Amygdala (tissue), 56 donors: ENCODE measurements around the gene COL23A1.

Experiments used
- DNase-seq, 56 donors: peaks; one replicate each; lab custom pipeline; 2025; lab: John Stamatoyannopoulos, UW

COL23A1 gene

DNA sequence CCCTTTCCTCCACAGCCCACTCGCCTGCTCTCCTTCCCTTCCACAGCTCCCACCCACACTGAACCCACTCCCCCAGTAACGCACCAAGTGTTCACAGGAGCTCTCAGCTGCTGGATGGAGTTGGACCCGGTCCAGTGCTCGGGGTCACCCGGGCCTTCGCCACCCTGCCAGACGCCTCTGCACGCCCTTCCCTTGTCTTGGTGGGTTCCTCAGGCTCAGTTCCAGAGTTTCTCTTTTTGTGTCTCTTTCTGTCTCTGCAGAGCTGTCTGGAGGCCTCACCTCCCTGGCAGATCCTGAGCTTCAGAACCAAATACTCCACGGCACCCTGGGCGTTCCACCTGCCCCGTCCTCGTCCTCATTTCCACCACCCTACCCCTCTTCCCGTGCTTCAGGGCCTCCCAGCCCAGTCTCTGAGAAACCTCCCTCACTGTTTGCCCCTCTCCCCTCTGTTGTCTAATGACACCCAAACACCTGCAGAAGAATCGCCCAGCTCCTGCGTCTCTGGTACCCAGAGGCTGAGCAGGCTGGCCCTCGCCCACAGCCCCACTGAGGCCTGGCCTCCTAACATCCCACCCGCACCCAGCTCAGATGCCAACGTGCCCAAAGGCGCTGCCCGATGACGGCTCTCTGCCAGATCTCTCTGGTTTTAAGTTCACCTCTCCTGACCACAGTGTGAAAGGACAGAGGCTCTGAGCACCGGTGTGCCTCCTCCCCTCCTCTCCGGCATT lies 74.3 kb downstream of the COL23A1 start:
- no peak for DNase-seq

GRCh38 chr5:178514851-178515418 lies 75.3 kb downstream of the COL23A1 start:
- DNase-seq = no peak

GRCh38 chr5:178511172-178511571 lies 79.0 kb downstream of the COL23A1 start:
- DNase-seq = no peak

- DNase-seq = no peak
These were observed 80.6 kb downstream of the COL23A1 start for GRCh38 chr5:178509491-178510057.

DNA sequence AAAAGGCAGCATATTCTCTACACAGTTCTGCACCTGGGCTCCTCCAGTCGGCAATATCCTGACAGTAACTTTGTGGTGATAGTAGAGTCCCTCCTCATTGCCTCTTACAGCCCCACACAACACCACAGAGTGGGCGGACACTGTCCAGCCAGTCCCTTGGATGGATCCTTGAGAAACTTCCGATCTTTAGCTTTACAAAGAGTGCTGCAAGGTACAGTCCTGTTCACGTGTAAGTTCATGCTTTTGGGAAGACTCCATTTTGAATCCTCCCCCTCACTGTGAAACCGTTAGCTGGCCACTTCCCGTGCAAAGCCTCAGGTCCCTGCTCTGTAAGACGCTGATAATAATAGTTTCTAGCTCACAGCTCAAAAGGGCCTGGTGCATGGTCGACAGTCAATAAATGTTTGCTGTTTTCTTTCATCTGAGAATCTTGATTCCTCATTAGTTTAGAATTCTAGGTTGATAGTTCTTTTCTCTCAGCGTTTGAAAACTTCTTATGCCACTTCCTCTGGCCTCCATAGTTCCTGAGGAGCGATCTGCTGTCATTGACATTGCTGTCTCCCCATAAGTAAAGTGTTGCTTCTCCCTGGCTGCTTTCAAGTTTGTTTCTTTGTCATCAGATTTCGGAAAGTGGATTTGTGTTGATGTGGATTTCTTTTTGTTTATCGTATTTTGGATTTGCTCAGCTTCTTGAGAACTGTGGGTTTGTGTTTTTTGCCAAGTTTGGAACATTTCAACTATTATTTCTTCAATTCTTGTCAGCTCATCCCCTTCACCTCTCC lies 82.9 kb downstream of the COL23A1 start:
- no peak for DNase-seq

- no peak for DNase-seq
These were observed 84.4 kb downstream of the COL23A1 start for GRCh38 chr5:178505639-178506407.

- DNase-seq = no peak
These were observed 85.7 kb downstream of the COL23A1 start for GRCh38 chr5:178504340-178504960.

DNA sequence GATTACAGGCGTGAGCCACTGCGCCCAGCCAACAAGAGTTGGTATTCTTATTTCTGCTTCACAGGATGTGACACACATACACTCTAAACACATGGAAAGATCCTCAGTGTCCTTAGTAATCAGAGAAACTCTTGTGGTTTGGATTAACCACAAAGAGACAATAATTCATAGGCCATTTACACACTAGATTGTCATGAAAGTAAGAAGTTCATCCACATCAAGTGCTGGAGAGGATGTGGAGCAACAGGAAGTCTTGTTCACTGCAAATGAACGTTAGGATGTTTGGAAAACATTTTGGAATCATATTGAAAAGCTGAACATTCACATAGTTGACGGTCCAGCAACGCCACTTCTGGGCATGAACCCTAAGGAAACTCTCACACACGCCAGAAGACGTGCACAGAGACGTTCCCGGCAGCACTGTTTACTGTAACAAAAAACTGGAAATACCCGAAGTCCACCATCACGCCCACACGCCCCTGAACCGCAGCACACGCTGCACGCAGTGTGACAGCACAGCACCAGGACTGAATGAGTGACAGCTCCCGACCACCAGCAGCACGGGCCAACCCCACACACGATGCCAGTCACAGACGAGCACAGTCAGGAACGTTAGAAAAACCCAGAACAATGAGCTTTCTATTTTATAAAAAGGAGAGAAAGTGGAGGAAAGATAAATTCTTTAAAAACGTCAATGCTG lies 87.6 kb downstream of the COL23A1 start:
- DNase-seq = no peak

DNA sequence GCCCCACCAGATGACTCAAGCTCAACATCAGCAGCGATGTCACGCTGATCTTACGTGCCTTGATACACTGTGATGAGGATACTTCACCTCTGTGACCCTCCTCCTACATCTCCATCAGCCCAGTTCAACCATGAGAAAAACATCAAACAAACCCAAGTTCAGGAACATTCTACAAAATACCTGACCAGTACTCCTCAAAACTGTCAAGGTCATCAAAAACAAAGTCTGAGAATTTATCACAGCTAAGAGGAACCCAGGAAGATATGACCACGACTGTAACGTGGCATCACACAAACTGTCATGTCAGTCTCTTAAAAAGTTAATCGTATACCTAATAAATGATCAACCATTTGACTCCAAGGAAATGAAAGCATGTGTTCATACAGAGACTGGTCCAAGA lies 90.8 kb downstream of the COL23A1 start:
- peak in 1 of 56 donors; percentile 1 for DNase-seq

GRCh38 chr5:178496642-178497041 lies 93.6 kb downstream of the COL23A1 start:
- no peak for DNase-seq

DNA sequence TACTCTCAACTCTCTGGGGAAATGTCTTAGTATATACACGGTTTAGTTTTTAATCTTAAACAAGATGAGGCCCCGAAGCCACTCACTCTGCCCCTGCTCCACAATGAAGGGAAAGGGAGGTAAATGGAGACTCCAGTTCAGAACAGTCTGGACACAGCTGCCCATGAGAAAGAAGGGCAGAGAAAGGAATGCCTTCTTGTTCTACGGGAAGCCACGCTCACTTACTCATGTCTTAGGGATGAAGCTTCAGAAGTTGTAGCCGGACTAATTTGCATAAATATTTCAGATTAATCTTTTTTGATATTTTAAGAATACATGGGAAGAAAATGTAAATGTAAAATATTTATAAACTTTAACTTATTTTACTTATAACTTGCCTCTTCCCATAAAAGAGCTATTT lies 94.0 kb downstream of the COL23A1 start:
- no peak for DNase-seq

DNA sequence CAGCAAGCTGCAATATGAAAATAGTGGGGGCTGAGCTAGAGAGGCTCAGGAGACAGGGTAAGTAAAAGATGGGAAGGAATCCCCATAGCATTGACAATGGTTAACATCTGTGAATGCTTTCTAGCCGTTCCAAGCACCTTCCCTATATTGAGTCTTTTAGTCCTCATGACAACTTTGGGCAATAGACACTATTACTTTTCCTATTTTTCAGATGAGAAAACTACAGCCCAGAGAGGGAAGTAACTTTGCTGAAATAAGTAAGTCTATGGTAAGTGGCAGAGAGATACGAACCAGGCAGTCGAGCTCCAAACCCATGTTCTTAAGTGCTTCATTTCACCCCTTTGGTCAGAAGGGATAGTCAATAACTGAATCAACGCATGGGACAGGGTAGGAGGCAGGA lies 94.5 kb downstream of the COL23A1 start:
- DNase-seq = no peak

DNA sequence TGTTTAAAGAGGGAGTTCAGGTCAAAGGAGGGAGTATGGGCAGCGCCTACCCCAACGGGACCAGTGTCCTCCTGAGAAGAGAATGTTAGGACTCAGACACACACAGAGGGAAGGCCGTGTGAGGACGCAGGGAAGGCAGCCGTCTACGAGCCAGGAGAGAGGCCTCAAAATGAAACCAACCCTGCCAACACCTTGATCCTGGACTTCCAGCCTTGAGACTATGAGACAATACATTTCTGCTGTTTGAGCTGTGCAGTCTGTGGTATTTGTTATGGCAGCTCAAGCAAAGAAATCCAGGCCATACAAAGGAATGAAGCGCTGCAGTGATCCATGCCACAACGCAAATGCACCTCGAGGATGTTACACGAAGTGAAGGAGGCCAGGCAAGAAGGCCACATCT lies 97.9 kb downstream of the COL23A1 start:
- no peak for DNase-seq

DNA sequence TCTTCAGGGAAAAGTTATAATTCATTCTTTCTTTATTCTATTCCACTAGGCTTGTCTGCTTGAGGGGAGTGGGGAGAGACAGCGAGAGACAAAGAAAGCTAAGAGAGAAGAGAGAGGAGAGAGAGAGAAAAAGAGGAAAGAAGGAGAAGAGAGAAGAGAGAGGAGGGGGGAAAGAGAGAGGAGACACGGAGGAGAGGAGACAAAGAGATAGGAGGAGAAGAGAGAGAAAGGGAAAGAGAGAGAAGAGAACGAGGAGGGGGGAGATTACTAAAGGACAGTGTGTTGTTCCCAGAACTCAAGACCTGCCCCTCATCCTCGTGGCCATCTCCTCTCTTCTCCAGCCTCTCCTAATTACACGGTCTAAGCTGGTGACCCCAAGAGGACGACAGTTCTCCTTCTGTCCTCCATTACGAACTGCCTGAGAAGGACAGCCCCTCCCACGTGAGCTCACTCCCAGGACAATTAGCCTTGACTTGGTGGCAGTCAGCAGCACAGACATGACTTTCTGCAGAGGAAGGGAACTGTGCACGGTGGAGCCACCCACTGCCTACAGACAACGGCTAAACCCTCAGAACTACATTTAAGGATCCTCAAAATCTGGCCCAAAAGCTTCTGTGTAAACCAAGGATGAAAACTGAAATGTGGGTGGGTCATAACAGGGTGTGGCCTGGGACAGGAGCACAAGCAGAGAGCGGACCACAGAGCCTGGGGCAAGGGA lies 99.1 kb downstream of the COL23A1 start:
- DNase-seq = no peak

DNA sequence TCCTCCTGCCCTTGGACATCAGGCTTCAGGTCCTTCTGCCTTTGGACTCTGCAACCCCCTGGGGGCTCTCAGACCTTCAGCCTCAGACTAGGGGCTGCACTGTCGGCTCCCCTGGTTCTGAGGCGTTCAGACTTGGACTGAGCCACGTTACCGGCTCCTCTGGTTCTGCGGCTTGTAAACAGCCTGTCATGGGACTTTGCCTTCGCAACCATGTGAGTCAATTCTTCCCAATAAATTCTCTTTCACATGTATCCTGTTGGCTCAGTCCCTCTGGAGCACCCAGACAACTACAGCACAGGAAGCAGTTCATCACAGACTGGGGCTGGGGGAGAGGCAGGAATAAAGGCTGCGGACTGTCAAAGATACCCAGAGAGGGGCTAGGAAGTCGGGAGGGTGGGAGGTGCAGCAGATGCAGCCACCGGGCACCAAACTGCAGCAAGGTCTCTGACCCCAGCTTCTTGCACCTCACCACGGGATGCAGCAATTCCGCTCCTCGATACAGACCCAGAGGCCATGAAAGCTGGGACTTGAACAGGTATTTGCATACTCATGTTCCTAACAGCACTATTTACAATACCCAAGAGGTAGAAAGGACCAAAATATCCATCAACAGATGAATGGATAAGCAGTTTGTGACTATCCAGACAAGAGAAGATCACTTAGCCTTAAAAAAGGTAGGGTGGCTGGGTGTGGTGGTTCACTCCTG lies 100.8 kb downstream of the COL23A1 start:
- no peak for DNase-seq

DNA sequence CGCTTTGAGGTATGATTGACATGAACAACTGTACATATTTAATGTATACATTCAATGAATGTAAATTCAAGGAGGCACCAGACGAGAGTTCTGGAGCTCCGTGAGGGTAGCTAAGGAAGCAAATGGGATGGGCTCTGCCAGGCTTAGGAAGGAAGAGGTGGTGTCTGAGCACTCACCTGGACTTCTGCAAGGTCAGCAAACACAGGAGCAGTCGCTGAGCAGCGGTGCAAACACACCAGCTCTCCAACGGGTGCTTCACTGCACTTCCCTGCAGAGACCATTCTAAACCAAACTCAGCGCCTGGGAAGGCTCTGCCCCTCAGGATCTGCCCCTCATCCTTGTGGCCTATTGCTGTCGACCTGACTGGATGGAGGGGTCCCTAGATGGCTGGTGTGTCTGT lies 101.5 kb downstream of the COL23A1 start:
- DNase-seq = no peak

GRCh38 chr5:178487911-178488600 lies 102.1 kb downstream of the COL23A1 start:
- DNase-seq = no peak
